Chondrocyte (in vitro differentiated cells): ENCODE measurements around the gene ARL2. TPM values are rescaled to one million over a fixed set of nuclear protein-coding genes. Genes with fewer than 3 reads are reported as not detected.
"Not testable (repeated sequence)": the region's sequence is repeated elsewhere in the genome, so short reads cannot be mapped to it uniquely, and the experiment has no call there.

Source experiments
- DNase-seq: peaks from one replicate; pipeline ENCODE4 v3.0.0; 2021; ENCODE audit warnings: mixed read lengths, low spot score
- H3K27ac Mint-ChIP-seq: one replicate; pipeline ENCODE4 v1.8.0; 2021; ENCODE audit warnings: mild to moderate bottlenecking, moderate library complexity, mixed read lengths; ENCODE audit not compliant: unreplicated experiment
- H3K27me3 Mint-ChIP-seq: 2 replicates; pipeline ENCODE4 v1.8.0; 2021; ENCODE audit warnings: low read depth, mixed read lengths
- H3K36me3 Mint-ChIP-seq: 2 replicates; pipeline ENCODE4 v1.8.0; 2021; ENCODE audit warnings: low read depth, mixed read lengths
- H3K4me1 Mint-ChIP-seq: 2 replicates; pipeline ENCODE4 v1.8.0; 2021; ENCODE audit warnings: low read depth, mild to moderate bottlenecking, mixed read lengths
- H3K4me3 Mint-ChIP-seq: one replicate; pipeline ENCODE4 v1.8.0; 2021; ENCODE audit warnings: mild to moderate bottlenecking, moderate library complexity, mixed read lengths; ENCODE audit not compliant: unreplicated experiment
- H3K9me3 Mint-ChIP-seq: 2 replicates; pipeline ENCODE4 v1.8.0; 2021; ENCODE audit warnings: low read depth, mixed read lengths
- total RNA-seq: library from RNA; stranded (reverse); gene quantifications from 3 replicates; pipeline ENCODE4 v1.2.1, GENCODE V29; 2021
- TF ChIP-seq, protein P1 (sequence below): fragments of 200-600 bp; sonication (generic); IDR thresholded peaks from 2 replicates; pipeline ENCODE4 v1.5.0; 2021; ENCODE audit warnings: antibody characterized with exemption, mild to moderate bottlenecking, moderate library complexity

The ARL2 gene
- total RNA-seq, 1 donor from 2014 or later = 85.5 TPM

DNA sequence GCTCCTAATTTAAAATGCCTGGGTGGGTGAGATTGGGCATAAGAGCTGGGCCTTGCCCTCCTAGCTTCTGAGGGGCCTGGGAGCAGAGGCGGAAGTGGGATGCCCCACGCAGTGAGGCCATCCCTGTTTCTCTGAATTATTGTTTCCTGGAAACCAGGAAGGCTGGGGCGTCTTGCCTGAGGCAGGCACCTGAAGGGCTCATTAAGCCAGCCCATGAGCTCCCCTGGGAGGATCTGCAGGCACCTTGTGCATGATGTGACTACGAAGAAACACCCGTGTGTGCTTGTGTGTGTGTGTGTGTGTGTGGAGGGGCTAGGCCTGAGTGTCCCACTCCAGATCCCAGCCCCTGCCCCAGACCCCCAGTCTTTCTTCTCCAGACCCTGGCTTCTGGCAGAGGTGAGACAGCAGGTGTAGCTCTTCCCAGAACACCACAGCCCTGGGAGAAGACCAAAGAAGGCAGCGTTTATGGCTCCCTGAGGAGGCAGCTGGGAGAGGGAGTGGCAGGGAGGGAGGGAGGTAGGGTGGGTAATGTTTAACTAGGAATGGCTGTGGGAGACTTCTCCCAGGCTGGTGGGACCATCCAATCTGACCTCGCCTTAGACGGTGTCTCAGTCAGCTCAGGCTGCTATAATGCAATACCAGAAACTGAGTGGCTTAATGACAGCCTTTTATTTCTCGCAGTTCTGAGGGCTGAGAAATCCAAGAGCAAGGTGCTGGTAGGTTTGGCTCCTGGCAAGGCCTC, 15.1 kb upstream of the ARL2 start:
- DNase-seq = no peak
- Mint-ChIP-seq H3K4me1 (peaks cover 5% of the 10 kb centered on the region), H3K4me3 (no peak overlapping the region), H3K27ac (no peak overlapping the region), H3K36me3 (no peaks in the 10 kb centered on the region), H3K9me3 (no peaks in the 10 kb centered on the region), H3K27me3 (no peaks in the 10 kb centered on the region)
- TF ChIP-seq, protein P1, sequence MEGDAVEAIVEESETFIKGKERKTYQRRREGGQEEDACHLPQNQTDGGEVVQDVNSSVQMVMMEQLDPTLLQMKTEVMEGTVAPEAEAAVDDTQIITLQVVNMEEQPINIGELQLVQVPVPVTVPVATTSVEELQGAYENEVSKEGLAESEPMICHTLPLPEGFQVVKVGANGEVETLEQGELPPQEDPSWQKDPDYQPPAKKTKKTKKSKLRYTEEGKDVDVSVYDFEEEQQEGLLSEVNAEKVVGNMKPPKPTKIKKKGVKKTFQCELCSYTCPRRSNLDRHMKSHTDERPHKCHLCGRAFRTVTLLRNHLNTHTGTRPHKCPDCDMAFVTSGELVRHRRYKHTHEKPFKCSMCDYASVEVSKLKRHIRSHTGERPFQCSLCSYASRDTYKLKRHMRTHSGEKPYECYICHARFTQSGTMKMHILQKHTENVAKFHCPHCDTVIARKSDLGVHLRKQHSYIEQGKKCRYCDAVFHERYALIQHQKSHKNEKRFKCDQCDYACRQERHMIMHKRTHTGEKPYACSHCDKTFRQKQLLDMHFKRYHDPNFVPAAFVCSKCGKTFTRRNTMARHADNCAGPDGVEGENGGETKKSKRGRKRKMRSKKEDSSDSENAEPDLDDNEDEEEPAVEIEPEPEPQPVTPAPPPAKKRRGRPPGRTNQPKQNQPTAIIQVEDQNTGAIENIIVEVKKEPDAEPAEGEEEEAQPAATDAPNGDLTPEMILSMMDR = no peak

DNA sequence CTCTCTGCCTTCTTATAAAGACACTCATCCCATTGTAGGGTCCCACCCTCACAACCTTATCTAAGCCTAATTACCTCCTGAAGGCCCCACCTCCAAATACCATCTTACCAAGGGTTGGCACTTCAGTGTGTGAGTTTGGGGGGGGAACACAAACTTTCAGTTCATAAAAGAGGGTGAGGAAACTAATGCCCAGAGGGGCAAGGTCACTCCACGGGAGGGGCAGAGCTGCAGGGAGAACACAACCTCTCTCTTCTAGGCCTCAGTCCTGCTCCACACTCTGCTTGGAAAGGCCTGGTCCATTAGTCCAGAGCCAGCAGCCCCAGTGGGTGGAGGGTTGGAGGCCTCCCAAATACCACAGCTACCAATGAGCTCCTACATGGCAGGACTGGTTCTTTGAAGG, 14.5 kb upstream of the ARL2 start:
- TF ChIP-seq, protein P1 = no peak
- no peaks in the 10 kb centered on the region for H3K9me3 Mint-ChIP-seq
- H3K27ac Mint-ChIP-seq = no peak overlapping the region
- DNase-seq = no peak
- no peak overlapping the region for H3K4me3 Mint-ChIP-seq
- H3K4me1 Mint-ChIP-seq = peaks cover 5% of the 10 kb centered on the region
- no peaks in the 10 kb centered on the region for H3K27me3 Mint-ChIP-seq
- H3K36me3 Mint-ChIP-seq = no peaks in the 10 kb centered on the region

DNA sequence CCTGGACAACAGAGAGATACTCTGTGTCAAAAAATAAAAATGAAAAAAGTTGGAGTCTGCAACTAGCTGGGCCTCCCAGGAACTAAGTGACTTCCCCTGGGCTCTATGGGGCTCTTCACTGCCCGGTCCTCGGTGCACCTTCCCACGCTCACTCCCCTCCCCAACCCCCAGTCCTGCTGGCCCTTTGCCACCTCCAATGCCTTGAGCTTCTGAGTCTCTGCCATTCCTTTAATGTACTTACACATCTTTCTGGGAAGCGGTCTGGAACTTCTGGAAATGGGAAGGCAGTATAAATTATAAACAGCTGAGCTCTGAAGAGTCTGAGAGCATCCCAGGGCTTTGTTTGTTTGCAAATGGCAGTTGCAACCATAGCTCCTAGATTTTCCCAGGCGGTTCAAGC, 11.3 kb upstream of the ARL2 start:
- Mint-ChIP-seq H3K27ac (no peak overlapping the region), H3K36me3 (no peaks in the 10 kb centered on the region), H3K4me1 (peaks cover 9% of the 10 kb centered on the region), H3K9me3 (no peaks in the 10 kb centered on the region), H3K27me3 (no peaks in the 10 kb centered on the region), H3K4me3 (no peak overlapping the region)
- TF ChIP-seq, protein P1 = no peak
- no peak for DNase-seq

DNA sequence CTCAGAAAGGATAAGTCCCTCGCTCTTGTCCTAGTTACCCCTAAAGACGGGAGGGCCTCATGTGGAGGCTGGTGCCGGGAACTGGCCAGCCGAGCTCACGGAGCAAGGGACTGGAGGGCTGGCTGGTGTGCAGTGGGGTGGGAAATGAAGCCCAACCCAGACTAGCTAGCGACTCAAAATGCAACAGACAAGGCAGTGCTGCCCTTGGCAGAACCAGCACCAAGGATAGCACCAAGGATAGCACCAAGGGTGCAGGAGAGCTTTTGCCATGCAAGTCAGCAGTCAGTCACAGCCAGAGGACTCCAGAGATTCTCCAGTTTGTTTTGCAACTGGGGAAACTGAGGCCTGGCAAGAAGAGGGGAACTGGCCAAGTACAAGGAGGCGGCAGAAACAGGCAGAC, 10.7 kb upstream of the ARL2 start:
- Mint-ChIP-seq H3K4me1 (peaks cover 9% of the 10 kb centered on the region), H3K4me3 (no peak overlapping the region), H3K27me3 (no peaks in the 10 kb centered on the region), H3K27ac (no peak overlapping the region), H3K36me3 (no peaks in the 10 kb centered on the region), H3K9me3 (no peaks in the 10 kb centered on the region)
- TF ChIP-seq, protein P1 = no peak
- no peak for DNase-seq

DNA sequence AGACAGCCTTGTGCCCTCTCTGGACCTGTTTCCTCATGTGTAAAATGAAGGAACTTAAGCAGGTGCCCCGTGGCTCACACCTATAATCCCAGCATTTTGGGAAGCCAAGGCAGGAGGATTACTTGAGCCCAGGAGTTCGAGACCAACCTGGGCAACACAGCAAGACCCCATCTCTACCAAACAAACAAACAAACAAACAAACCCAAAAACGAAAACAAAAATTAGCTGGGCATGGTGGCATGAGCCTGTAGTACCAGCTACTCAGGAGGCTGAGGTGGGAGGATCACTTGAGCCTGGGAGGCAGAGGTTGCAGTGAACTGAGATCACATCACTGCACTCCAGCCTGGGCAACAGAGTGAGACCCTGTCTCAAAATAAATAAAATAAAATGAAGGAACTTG, 10.0 kb upstream of the ARL2 start:
- not testable (repeated sequence) for DNase-seq, H3K36me3 Mint-ChIP-seq, H3K27me3 Mint-ChIP-seq, H3K4me3 Mint-ChIP-seq, H3K27ac Mint-ChIP-seq, H3K9me3 Mint-ChIP-seq, H3K4me1 Mint-ChIP-seq

DNA sequence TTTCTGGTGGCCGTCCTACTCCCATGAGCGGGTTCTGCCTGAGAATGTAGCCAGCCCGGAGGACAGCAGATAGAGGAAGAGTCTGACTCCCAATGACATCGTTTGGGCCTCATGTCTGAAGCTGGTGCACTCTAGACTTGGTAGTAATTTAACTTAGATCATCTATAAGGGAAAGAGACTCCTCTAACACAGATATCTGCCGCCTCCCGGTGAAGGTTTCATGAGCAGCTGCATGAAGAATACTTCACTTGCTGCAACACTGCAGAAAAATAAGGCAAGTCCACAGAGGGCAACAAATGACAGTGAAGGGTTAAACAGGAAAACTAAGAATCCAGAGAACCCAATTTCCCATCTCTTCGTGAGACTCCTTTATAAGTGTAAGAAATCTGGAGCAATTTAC, 5.9 kb upstream of the ARL2 start:
- no peak for DNase-seq
- TF ChIP-seq, protein P1 = no peak
- Mint-ChIP-seq H3K4me3 (no peak overlapping the region), H3K27ac (no peak overlapping the region), H3K4me1 (peaks cover 11% of the 10 kb centered on the region), H3K9me3 (no peaks in the 10 kb centered on the region), H3K27me3 (no peaks in the 10 kb centered on the region), H3K36me3 (no peaks in the 10 kb centered on the region)
